ENCODE results near the gene RAB8B. TPM values are rescaled to one million over a fixed set of nuclear protein-coding genes. Genes with fewer than 3 reads are reported as not detected.

Gene RAB8B
- total and polyA plus RNA-seq, 9 of the 15 experiments (the other 6 are each of a cell fraction or from before 2014, with no cell fraction given) = 7.8 to 32.1 (median 24.2) TPM

GRCh38 chr15:63291507-63291906 lies 102.1 kb downstream of the RAB8B start (continued):
- TF ChIP-seq CEBPZ (IDR thresholded peaks at IDR 0.05; ENCODE audit: borderline replicate concordance, low read depth, low read length) = no peak
- no peak for TF ChIP-seq JUNB (CRISPR knock-in tag; conservative IDR thresholded peaks at IDR 0.05)
- no peak for TF ChIP-seq RNF2 (IDR thresholded peaks at IDR 0.05)
- TF ChIP-seq PHB2 (IDR thresholded peaks at IDR 0.05; ENCODE audit: low read depth) = no peak
- TF ChIP-seq CLOCK (CRISPR knock-in tag; IDR thresholded peaks at IDR 0.05; ENCODE audit: borderline replicate concordance) = no peak
- TF ChIP-seq DACH1 (IDR thresholded peaks at IDR 0.05; ENCODE audit: partially characterized antibody) = no peak
- no peak for TF ChIP-seq GATAD2B (IDR thresholded peaks at IDR 0.05; ENCODE audit: borderline replicate concordance)
- TF ChIP-seq ZNF696 (CRISPR knock-in tag; conservative IDR thresholded peaks at IDR 0.05) = no peak
- no peak for TF ChIP-seq RB1 (IDR thresholded peaks at IDR 0.05; ENCODE audit: low read depth)
- no peak for TF ChIP-seq ZC3H11A (IDR thresholded peaks at IDR 0.05; ENCODE audit: low read depth, low read length)
- no peak for TF ChIP-seq SPI1 (IDR thresholded peaks at IDR 0.05; ENCODE audit: borderline replicate concordance, low read depth, low read length)
- TF ChIP-seq TSHZ1 (CRISPR knock-in tag; IDR thresholded peaks at IDR 0.05) = no peak
- peak in 1 of 2 experiments; percentile 5; a peak in 1 of 4 replicates for TF ChIP-seq RAD21 (CRISPR knock-in tag; conservative IDR thresholded peaks at IDR 0.05 in 1 of 2, IDR thresholded peaks at IDR 0.05 in 1 of 2)
- no peak for TF ChIP-seq TARDBP (IDR thresholded peaks at IDR 0.05)
- no peak for TF ChIP-seq BRF1 (IDR thresholded peaks at IDR 0.05; ENCODE audit: borderline replicate concordance, extremely low read depth, insufficient read length)
- TF ChIP-seq GABPA (tag; conservative IDR thresholded peaks at IDR 0.05; ENCODE audit: low read depth) = 0 out of 2 replicates have a peak, but pooled peaks have one; percentile 12
- TF ChIP-seq ETV1 (tag; conservative IDR thresholded peaks at IDR 0.05; ENCODE audit: low read depth) = peak; percentile 52
- 0 out of 2 replicates have a peak, but pooled peaks have one; percentile 21 for TF ChIP-seq ZNF76 (CRISPR knock-in tag; IDR thresholded peaks at IDR 0.05; ENCODE audit: borderline replicate concordance)
